Gastroesophageal sphincter (tissue), 4 donors: ENCODE data around the gene ADAMTS14. TPM values are rescaled to one million over a fixed set of nuclear protein-coding genes. Genes with fewer than 3 reads are reported as not detected.

Source experiments
- ATAC-seq: fragments of 150-250 bp; one replicate; pipeline ENCODE4 v1.9.1; 2016; ENCODE audit warnings: mild to moderate bottlenecking, moderate library complexity
- H3K27ac ChIP-seq, 4 donors: fragments of 200-600 bp; sonication (generic) in 3 of 4; 1 replicate in 3 of 4; 2 replicates in 1 of 4; pipeline ENCODE4 v1.5.1; 2016 to 2019
- H3K27me3 ChIP-seq: fragments of 200-600 bp; sonication (generic); one replicate; pipeline ENCODE4 v1.5.1; 2019
- H3K36me3 ChIP-seq, 2 donors: fragments of 200-600 bp; sonication (generic); one replicate each; pipeline ENCODE4 v1.5.1; 2019; ENCODE audit warnings: control low read depth in 1 of 2
- H3K4me1 ChIP-seq, 3 donors: fragments of 200-600 bp; sonication (generic); 1 replicate in 2 of 3; 2 replicates in 1 of 3; pipeline ENCODE4 v1.5.1; 2016 to 2019; ENCODE audit warnings: control low read depth in 2 of 3
- H3K4me3 ChIP-seq, 2 donors: fragments of 200-600 bp; sonication (generic); one replicate each; pipeline ENCODE4 v1.5.1; 2019; ENCODE audit warnings: mild to moderate bottlenecking in 1 of 2, moderate library complexity in 1 of 2
- H3K9me3 ChIP-seq, 3 donors: fragments of 200-600 bp; sonication (generic); one replicate each; pipeline ENCODE4 v1.5.1; 2017 to 2019; ENCODE audit warnings: control low read depth in 2 of 3
- CTCF ChIP-seq, 4 experiments: fragments of 200-600 bp in 2 of 4; fragments of 450-650 bp in 2 of 4; sonication (generic) in 1 of 4; IDR thresholded peaks; one replicate each; pipeline ENCODE4 v1.5.1; 2017 to 2019; ENCODE audit warnings: antibody characterized with exemption in 4 of 4, mild to moderate bottlenecking in 2 of 4, moderate library complexity in 2 of 4
- EP300 ChIP-seq: sonication (generic); formaldehyde crosslinking; IDR thresholded peaks from one replicate; pipeline ENCODE4 v1.6.1; 2017; ENCODE audit warnings: antibody characterized with exemption, mild to moderate bottlenecking
- POLR2A ChIP-seq, 2 donors: fragments of 450-650 bp; IDR thresholded peaks; one replicate each; pipeline ENCODE4 v1.6.1; 2017; ENCODE audit warnings: antibody characterized with exemption in 2 of 2, mild to moderate bottlenecking in 2 of 2, moderate library complexity in 1 of 2
- POLR2AphosphoS5 ChIP-seq: sonication (generic); formaldehyde crosslinking; IDR thresholded peaks from one replicate; pipeline ENCODE4 v1.6.1; 2017; ENCODE audit warnings: antibody characterized with exemption
- WGBS, 2 donors: methylation state at CpG; one replicate each; pipeline ENCODE4 v1.1.5; 2018; ENCODE audit warnings: low coverage in 1 of 2; 5-methylcytosine and 5-hydroxymethylcytosine counted together
- total RNA-seq, 4 donors: library from RNA; depleted of rRNA; stranded (reverse); fragments of >200 nt; gene quantifications; one replicate each; pipeline ENCODE4 v1.1.0, GENCODE V29; 2016

The ADAMTS14 gene
- total RNA-seq, 4 donors from 2014 or later: 0.04 to 0.27 TPM; not detected in 2

DNA sequence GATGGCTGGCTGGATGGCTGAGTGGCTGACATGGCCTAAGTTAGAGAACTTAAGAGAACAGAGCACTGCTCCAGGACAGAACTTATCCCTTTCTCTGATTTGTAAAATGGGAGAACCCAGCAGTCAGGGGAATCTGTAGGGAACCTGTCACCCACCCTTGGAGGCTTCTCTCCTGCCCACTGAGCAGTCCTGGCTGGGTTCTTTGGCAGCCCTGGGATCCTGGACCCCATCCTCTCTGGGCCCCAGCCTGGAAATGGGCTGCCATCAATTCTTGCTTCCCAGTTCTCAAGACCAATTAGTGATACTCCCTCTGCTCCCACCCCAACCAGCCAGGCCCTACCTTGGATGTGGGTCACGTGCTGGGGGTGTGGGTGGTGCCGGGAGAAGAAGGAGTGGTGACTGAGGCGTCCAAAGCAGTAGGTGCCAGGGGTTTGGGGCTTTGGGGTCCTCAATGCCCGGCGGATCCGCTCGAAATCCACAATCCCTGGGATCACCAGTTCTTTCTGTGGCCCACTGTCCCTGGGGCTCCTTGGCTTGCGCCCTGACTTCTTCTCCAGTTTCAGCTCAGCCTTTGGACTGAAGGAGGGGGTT is 109.2 kb downstream of the ADAMTS14 start:
- Histone ChIP-seq H3K27ac (no peak overlapping the region), H3K9me3 (no peaks in the 10 kb centered on the region), H3K4me1 (no peaks in the 10 kb centered on the region), H3K36me3 (no peaks in the 10 kb centered on the region), H3K27me3 (no peaks in the 10 kb centered on the region), H3K4me3 (no peak overlapping the region)
- ATAC-seq: no peak
- TF ChIP-seq POLR2AphosphoS5 (no peak), POLR2A (IDR thresholded peaks at IDR 0.05) (no peak), CTCF (IDR thresholded peaks at IDR 0.05) (no peak), EP300 (no peak)
- WGBS, 2 donors: 100% methylated on average over 1 of the region's 8 CpGs; no CpG with 5 or more reads in 1 of the 2 donors

GRCh38 chr10:70782086-70782745 is 109.9 kb downstream of the ADAMTS14 start:
- no peaks in the 10 kb centered on the region for H3K36me3 ChIP-seq
- no peaks in the 10 kb centered on the region for H3K9me3 ChIP-seq
- no peak for ATAC-seq
- H3K27ac ChIP-seq: no peak overlapping the region
- H3K4me3 ChIP-seq: no peak overlapping the region
- no peak for TF ChIP-seq EP300
- no peak for TF ChIP-seq POLR2A (IDR thresholded peaks at IDR 0.05)
- no peak for TF ChIP-seq CTCF (IDR thresholded peaks at IDR 0.05)
- TF ChIP-seq POLR2AphosphoS5: no peak
- no peaks in the 10 kb centered on the region for H3K27me3 ChIP-seq
- no peaks in the 10 kb centered on the region for H3K4me1 ChIP-seq
- 80% methylated on average over 2 of the region's 4 CpGs; no CpG with 5 or more reads in 1 of the 2 donors for WGBS, 2 donors

DNA sequence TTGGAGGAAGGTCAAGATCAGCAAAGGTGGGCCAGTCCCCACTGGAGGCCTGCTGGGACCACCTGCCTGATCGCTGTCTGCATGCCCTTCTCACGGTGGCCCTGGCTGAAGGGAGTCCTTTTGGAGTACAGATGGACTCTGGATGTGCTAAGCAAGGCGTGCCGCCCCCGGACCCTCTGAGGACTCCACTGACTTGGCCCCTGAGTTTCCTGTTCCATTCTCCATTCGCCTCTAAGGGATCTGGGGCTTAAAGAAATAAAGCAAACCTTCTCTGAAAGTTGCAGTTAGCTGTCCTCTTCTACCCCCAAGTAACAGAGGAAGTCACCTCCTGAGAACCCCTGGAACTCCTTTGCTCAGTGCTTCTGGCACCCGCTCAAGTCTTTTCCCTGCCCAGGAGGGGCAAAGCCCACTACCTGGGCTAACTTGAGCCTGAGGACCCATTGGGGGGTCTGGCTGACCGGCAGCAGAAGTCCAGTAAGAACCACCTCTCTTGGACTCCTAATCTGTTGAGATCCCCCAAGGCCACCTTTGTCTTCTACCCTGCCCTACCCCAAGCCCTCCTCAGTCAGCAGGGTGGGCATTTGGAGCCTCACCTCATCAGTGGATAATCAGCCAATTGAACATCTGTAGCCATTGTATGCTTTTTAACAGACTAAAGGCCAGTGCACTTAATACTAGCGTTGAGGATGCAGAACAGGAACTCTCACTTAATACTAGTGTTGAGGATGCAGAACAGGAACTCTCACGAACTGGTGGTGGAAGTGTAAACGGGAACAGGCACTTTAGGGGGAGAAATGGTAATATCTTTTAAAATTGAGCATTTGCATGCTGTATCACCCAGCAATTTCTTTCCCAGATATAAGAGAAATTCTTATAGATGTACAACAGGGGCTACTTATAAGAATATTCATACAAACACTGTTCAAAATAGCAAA is 110.7 kb downstream of the ADAMTS14 start:
- ATAC-seq: no peak
- H3K9me3 ChIP-seq: peaks cover 0 to 3% (median 0%) of the 10 kb centered on the region in 3 donors
- WGBS, 2 donors: 56 to 81% methylated on average over 3 to 5 of the region's 11 CpGs

GRCh38 chr10:70784016-70784415 is 111.7 kb downstream of the ADAMTS14 start:
- Histone ChIP-seq H3K4me1 (no peaks in the 10 kb centered on the region), H3K9me3 (peaks cover 0 to 7% (median 0%) of the 10 kb centered on the region in 3 donors), H3K27me3 (no peaks in the 10 kb centered on the region), H3K36me3 (no peaks in the 10 kb centered on the region), H3K4me3 (no peak overlapping the region), H3K27ac (no peak overlapping the region)
- ATAC-seq: no peak
- TF ChIP-seq POLR2AphosphoS5: no peak
- no peak for TF ChIP-seq CTCF (IDR thresholded peaks at IDR 0.05)
- TF ChIP-seq POLR2A (IDR thresholded peaks at IDR 0.05): no peak
- no peak for TF ChIP-seq EP300
- whole genome bisulfite sequencing, 2 donors: 70 to 79% methylated on average over 5 of the region's 5 CpGs

More for the DNA sequence above, 110.7 kb downstream of the ADAMTS14 start:
- TF ChIP-seq POLR2AphosphoS5: no peak
- TF ChIP-seq EP300: no peak
- no peak for TF ChIP-seq CTCF (IDR thresholded peaks at IDR 0.05)
- no peak for TF ChIP-seq POLR2A (IDR thresholded peaks at IDR 0.05)
- no peak overlapping the region for H3K4me3 ChIP-seq
- no peak overlapping the region for H3K27ac ChIP-seq
- no peaks in the 10 kb centered on the region for H3K27me3 ChIP-seq
- no peaks in the 10 kb centered on the region for H3K36me3 ChIP-seq
- H3K4me1 ChIP-seq: no peaks in the 10 kb centered on the region
